ENCODE data around the gene SPATA9. TPM values are rescaled to one million over a fixed set of nuclear protein-coding genes. Genes with fewer than 3 reads are reported as not detected.

SPATA9 gene
- total RNA-seq, 1 experiment from 2014 or later: not detected

DNA sequence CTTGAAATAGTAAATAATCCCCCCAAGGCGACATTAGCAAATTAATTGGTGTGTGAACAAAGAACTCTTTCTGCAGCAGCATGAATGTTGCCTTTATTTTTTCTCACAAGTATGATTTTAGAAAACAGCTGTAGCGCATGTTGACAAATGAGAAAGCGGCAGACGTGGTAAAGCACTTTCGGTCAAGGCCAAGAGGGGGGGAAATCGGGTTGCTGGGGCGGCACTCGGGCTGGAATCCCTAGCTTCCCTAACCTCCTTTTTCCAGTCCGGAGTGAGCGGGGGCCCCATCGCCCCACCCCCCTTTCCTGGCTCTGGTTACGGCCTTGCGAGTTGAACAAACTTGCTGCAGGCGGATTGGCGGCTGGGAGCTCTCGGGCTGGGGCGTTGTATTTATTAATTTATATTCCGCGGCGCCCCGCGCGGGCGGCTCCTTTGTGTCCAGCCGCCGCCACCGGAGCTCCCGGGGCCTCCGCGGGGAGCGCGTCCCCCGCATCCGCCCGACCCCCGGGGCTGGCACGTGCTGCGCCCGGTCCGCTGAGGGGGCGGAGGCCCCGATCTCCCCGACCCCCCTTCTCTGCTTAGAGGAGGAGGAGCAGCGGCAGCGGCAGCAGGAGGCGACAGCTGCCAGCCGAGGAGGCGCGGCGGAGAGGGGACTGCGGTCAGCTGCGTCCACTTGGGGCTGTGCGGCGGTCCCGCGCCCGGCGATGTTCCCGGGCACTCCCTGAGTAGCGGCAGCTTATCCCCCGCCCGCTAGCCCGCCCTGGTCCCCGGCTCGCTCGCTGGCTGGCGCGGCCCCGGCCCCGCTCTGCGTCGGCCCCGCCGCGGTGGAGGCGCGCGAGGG, 48.2 kb upstream of the SPATA9 start, which contains the start of gene RHOBTB3:
TSS of gene RHOBTB3 (plus strand) at position 607 of the 841 bp plus-strand sequence. CDS start 347 bp downstream, outside the sequence.
- ChIA-PET RAD21 (ENCODE audit: low non-redundant PET in 1 of 2, low total read pairs in 2 of 2, uncharacterized antibody in 2 of 2, unreplicated experiment in 2 of 2) (interaction anchor here in 1 of 2 experiments (1.1 to 1.2 kb wide), 2 partner anchors 19 to 84 kb away, joined by 3 read pairs; partner anchors contain the start of gene RFESD), CTCF (interaction anchor here (1.0 kb wide), 1 partner anchor 67 kb away, joined by 4 read pairs; no protein-coding TSS in a partner anchor), POLR2A (interaction anchor here (1.1 to 1.2 kb wide), 2 partner anchors 85 to 93 kb away, joined by 3 read pairs; partner anchors contain the start of gene RFESD)
- Histone ChIP-seq H3K79me2 (ENCODE audit: insufficient read depth, low read length) (peaks cover 40% of the 10 kb centered on the region), H3K36me3 (ENCODE audit: control insufficient read depth in 1 of 2, insufficient read depth in 2 of 2, low read length in 2 of 2) (no peaks in the 10 kb centered on the region; a peak in 2 of 4 replicates), H3K27ac (ENCODE audit: low read depth, low read length) (peak within 1 kb of the TSS; percentile 85), H3K9me3 (ENCODE audit: control insufficient read depth in 1 of 2, insufficient read depth in 1 of 2, low read depth in 1 of 2, low read length in 2 of 2) (no peaks in the 10 kb centered on the region), H2AFZ (ENCODE audit: low read depth, low read length, poor library complexity, severe bottlenecking) (peak within 1 kb of the TSS; percentile 40), H3K4me3 (replicated peaks in 1 of 2; ENCODE audit: low read depth in 1 of 2, low read length in 2 of 2) (peak within 1 kb of the TSS; percentile 80 to 84), H3K4me2 (ENCODE audit: low read length) (peak within 1 kb of the TSS; percentile 93), H4K20me1 (ENCODE audit: insufficient read depth) (no peaks in the 10 kb centered on the region), H3K4me1 (ENCODE audit: control insufficient read depth in 1 of 2, insufficient read depth in 2 of 2, low read length in 2 of 2) (peaks cover 48 to 57% of the 10 kb centered on the region in 2 experiments), H3K27me3 (ENCODE audit: insufficient read depth, low read length) (no peaks in the 10 kb centered on the region), H3K9me2 (ENCODE audit: insufficient read depth) (no peaks in the 10 kb centered on the region), H3K9ac (ENCODE audit: low read length) (peak within 1 kb of the TSS; percentile 73)
- TF ChIP-seq JUND (IDR thresholded peaks at IDR 0.05) (no peak), ELF1 (IDR thresholded peaks at IDR 0.05; ENCODE audit: borderline replicate concordance, low read depth) (no peak), SRF (IDR thresholded peaks at IDR 0.05; ENCODE audit: low read depth) (0 out of 2 replicates have a peak, but pooled peaks have one; percentile 19), ZFX (IDR thresholded peaks at IDR 0.05) (peak; percentile 53; the same call in 1 of the 2 replicates), EZH2phosphoT487 (IDR thresholded peaks at IDR 0.05; ENCODE audit: borderline replicate concordance) (no peak), EGR1 (IDR thresholded peaks at IDR 0.05; ENCODE audit: low read depth) (peak; percentile 81), RAD21 (IDR thresholded peaks at IDR 0.05; ENCODE audit: low read depth) (0 out of 2 replicates have a peak, but pooled peaks have one; percentile 13), TCF7L2 (IDR thresholded peaks at IDR 0.05; ENCODE audit: borderline replicate concordance, extremely low read depth, insufficient read depth, insufficient read length) (peak; percentile 98), SIN3A (IDR thresholded peaks at IDR 0.05; ENCODE audit: low read depth) (0 out of 2 replicates have a peak, but pooled peaks have one; percentile 22), YY1 (IDR thresholded peaks at IDR 0.05; ENCODE audit: extremely low read depth, insufficient replicate concordance, low read depth, low read length) (no peak), CBX3 (IDR thresholded peaks at IDR 0.05; ENCODE audit: low read depth) (peak; percentile 4; the same call in 1 of the 2 replicates), POLR2A (IDR thresholded peaks at IDR 0.05; ENCODE audit: borderline replicate concordance, extremely low read depth, insufficient read depth, insufficient read length) (peak; percentile 60), ZNF274 (IDR thresholded peaks at IDR 0.05; ENCODE audit: low read depth, low read length) (no peak), POLR2AphosphoS5 (IDR thresholded peaks at IDR 0.05; ENCODE audit: low read depth, low read length) (peak; percentile 60)
- TF ChIP-seq, protein P1, sequence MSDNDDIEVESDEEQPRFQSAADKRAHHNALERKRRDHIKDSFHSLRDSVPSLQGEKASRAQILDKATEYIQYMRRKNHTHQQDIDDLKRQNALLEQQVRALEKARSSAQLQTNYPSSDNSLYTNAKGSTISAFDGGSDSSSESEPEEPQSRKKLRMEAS (IDR thresholded peaks at IDR 0.05): peak; percentile 61
- TF ChIP-seq, protein P2, sequence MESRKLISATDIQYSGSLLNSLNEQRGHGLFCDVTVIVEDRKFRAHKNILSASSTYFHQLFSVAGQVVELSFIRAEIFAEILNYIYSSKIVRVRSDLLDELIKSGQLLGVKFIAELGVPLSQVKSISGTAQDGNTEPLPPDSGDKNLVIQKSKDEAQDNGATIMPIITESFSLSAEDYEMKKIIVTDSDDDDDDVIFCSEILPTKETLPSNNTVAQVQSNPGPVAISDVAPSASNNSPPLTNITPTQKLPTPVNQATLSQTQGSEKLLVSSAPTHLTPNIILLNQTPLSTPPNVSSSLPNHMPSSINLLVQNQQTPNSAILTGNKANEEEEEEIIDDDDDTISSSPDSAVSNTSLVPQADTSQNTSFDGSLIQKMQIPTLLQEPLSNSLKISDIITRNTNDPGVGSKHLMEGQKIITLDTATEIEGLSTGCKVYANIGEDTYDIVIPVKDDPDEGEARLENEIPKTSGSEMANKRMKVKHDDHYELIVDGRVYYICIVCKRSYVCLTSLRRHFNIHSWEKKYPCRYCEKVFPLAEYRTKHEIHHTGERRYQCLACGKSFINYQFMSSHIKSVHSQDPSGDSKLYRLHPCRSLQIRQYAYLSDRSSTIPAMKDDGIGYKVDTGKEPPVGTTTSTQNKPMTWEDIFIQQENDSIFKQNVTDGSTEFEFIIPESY (IDR thresholded peaks at IDR 0.05; ENCODE audit: extremely low read depth, insufficient replicate concordance, low read length): no peak
- ATAC-seq: peak; percentile 76
- intact Hi-C loops (cut with micrococcal nuclease): loop anchor here (2.0 to 10.0 kb wide), 3 partner anchors 16 to 1074 kb away; partner anchors contain the start of genes ERAP1 and GLRX
- no TSS peak for BruUV-seq (replicated peaks)
- peak; percentile 63 for DNase-seq (ENCODE audit: low read depth, low spot score)

Data from HCT116 (cell line).